Upper lobe of right lung (tissue), 1 donor: ENCODE results near the gene C2CD4C. TPM values are rescaled to one million over a fixed set of nuclear protein-coding genes. Genes with fewer than 3 reads are reported as not detected.

Source experiments
- ATAC-seq: fragments of 200-7000 bp; cut with Tn5 transposase; one replicate; pipeline ENCODE4 v1.9.1; 2020; ENCODE audit warnings: mild to moderate bottlenecking, moderate library complexity
- DNase-seq: peaks from one replicate; pipeline ENCODE4 v3.0.0-alpha.2; 2020
- H3K27ac ChIP-seq: fragments of 200-600 bp; one replicate; pipeline ENCODE4 v1.8.0; 2022
- H3K27me3 ChIP-seq: fragments of 200-600 bp; one replicate; pipeline ENCODE4 v1.8.0; 2022; ENCODE audit warnings: mild to moderate bottlenecking
- H3K36me3 ChIP-seq: fragments of 200-600 bp; one replicate; pipeline ENCODE4 v1.8.0; 2022
- H3K4me1 ChIP-seq: fragments of 200-600 bp; one replicate; pipeline ENCODE4 v1.8.0; 2022
- H3K4me3 ChIP-seq: fragments of 200-600 bp; one replicate; pipeline ENCODE4 v1.8.0; 2022; ENCODE audit warnings: mild to moderate bottlenecking
- H3K9me3 ChIP-seq: fragments of 200-600 bp; one replicate; pipeline ENCODE4 v1.8.0; 2022
- intact Hi-C: fragments of 100-400 bp; cut with DNase I; formaldehyde crosslinking; loops from one replicate; pipeline ENCODE4 v1.11.0; 2022
- long read RNA-seq: library from polyadenylated mRNA; unstranded; transcript quantifications from one replicate; pipeline ENCODE4 v2.0.0, GENCODE V29; 2021
- total RNA-seq: library from RNA; stranded (reverse); fragmentation: NEBNext Ultra II Directional; extraction: Animal tissue kit (Norgen Biotek cat#: 25700); gene quantifications from one replicate; pipeline ENCODE4 v1.2.1, GENCODE V29; 2021
- TF ChIP-seq, protein P1 (sequence below): fragments of 200-600 bp; IDR thresholded peaks from one replicate; pipeline ENCODE4 v1.8.0; 2022; ENCODE audit warnings: antibody characterized with exemption
- donor health status: DM: no; HTN: yes; CAD: no; lungs with severe emphysema.

Gene C2CD4C, protein sequence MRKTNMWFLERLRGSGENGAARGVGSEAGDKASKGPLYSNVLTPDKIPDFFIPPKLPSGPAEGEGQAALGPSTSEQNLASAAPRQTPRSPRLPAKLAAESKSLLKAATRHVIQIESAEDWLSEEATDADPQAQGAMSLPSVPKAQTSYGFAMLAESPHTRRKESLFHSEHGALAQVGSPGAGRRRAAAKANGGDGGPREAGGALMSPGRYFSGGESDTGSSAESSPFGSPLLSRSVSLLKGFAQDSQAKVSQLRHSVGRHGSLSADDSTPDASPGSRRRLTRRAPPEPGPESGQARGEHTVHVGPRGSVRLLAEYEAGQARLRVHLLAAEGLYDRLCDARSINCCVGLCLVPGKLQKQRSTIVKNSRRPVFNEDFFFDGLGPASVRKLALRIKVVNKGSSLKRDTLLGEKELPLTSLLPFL
- 2.6 TPM for total RNA-seq
- long read RNA-seq, transcript C2CD4C-201 (2 exons, 3,129 nt), result major isoform, 7 of 19 reads
- long read RNA-seq, partial matches to known transcripts, result 0 of 19 reads
- long read RNA-seq, other reads (novel, unspliced or antisense), result 12 of 19 reads

DNA sequence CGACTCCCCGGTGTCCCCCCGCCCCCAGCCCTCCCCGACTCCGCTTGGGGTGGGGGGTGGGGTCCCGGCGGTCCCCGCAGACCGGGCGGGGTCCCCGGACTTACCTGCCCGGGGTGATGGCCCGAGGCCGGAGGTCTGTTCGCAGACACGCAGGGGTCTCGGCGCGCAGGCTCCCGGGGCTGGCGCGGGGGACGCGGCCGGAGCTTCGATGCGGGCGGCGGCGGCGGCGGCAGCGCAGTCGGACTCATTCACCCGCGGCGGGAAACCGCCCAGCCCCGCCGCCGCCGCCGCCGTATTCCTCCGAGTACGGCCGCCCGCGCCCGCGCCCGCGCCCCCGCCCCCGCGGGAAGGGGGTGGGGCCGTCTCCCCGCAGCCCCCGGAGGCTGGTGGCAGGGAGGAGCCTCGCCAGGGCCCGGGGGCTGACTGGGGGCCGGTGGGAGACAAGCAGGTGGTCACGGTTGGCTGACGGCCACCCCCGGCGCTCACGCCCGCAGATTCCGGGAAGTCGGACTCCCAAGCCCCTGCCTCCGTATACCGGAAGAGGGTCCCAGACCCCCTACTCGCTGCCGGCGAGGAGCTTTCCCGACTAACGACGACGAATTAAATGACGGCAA, at the start of gene C2CD4C:
C2CD4C (minus strand) TSS at position 246 of the 614 bp plus-strand sequence. CDS start 786 bp downstream, outside the sequence.
- H3K27ac ChIP-seq, result no peak within 1 kb of the TSS
- intact Hi-C loops, result no loop called here
- TF ChIP-seq, protein P1, sequence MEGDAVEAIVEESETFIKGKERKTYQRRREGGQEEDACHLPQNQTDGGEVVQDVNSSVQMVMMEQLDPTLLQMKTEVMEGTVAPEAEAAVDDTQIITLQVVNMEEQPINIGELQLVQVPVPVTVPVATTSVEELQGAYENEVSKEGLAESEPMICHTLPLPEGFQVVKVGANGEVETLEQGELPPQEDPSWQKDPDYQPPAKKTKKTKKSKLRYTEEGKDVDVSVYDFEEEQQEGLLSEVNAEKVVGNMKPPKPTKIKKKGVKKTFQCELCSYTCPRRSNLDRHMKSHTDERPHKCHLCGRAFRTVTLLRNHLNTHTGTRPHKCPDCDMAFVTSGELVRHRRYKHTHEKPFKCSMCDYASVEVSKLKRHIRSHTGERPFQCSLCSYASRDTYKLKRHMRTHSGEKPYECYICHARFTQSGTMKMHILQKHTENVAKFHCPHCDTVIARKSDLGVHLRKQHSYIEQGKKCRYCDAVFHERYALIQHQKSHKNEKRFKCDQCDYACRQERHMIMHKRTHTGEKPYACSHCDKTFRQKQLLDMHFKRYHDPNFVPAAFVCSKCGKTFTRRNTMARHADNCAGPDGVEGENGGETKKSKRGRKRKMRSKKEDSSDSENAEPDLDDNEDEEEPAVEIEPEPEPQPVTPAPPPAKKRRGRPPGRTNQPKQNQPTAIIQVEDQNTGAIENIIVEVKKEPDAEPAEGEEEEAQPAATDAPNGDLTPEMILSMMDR, result no peak
- H3K27me3 ChIP-seq, result peaks cover 25% of the 10 kb centered on the region
- peaks cover 13% of the 10 kb centered on the region for H3K4me1 ChIP-seq
- H3K4me3 ChIP-seq, result peak within 1 kb of the TSS; percentile 48
- DNase-seq (peak; percentile 66), ATAC-seq (peak; percentile 35)
- H3K9me3 ChIP-seq, result no peaks in the 10 kb centered on the region
- H3K36me3 ChIP-seq, result no peaks in the 10 kb centered on the region

DNA sequence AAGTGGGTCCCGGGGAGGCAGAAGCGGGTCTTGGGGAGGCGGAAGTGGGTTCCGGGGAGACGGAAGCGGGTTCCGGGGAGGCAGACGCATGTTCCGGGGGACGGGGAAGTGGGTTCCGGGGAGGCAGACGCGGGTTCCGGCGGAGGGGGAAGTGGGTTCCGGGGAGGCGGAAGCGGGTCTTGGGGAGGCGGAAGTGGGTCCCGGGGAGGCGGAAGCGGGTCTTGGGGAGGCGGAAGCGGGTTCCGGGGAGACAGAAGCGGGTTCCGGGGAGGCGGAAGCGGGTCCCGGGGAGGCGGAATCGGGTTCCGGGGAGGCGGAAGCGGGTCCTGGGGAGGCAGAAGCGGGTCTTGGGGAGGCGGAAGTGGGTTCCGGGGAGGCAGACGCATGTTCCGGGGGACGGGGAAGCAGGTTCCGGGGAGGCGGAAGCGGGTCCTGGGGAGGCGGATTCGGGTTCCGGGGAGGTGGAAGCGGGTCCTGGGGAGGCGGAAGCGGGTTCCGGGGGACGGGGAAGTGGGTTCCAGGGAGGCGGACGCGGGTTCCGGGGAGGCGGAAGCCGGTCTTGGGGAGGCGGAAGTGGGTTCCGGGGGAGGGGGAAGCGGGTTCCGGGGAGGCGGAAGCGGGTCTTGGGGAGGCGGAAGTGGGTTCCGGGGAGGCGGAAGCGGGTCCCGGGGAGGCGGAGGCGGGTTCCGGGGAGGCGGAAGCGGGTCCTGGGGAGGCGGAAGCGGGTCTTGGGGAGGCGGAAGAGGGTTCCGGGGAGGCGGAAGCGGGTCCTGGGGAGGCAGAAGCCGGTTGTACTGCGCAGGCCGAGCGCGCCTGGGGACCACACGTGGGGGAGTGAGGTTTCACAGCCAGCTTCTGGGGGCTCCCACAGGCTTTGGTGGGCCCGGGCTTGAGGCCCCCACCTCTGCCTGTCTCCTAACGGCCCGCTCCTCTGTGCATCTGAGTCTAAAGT, 49.4 kb upstream of the C2CD4C start:
- Histone ChIP-seq H3K27ac (no peak overlapping the region), H3K9me3 (no peaks in the 10 kb centered on the region), H3K27me3 (no peaks in the 10 kb centered on the region), H3K4me3 (no peak overlapping the region), H3K4me1 (peaks cover 11% of the 10 kb centered on the region), H3K36me3 (no peaks in the 10 kb centered on the region)
- ATAC-seq (no peak), DNase-seq (no peak)
- TF ChIP-seq, protein P1, result no peak
- intact Hi-C loops, result no loop called here

DNA sequence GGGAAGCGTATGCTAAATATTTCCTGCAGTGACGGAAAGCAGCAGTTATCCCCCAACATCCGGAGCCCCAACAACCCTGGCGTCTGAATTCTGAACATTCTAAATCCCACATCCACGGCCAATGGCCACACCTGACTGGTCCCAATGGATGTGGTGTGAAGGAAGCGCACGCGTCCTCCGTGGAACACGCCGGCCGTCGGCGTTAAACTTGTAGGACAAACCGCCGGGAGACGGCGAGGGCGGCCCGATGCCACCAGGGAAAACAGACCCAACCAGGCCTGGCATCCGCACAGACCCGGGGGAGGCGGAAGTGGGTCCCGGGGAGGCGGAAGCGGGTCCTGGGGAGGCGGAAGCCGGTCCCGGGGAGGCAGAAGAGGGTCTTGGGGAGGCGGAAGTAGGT, 48.7 kb upstream of the C2CD4C start:
- ATAC-seq (no peak), DNase-seq (no peak)
- intact Hi-C loops, result no loop called here
- TF ChIP-seq, protein P1, result no peak
- peaks cover 11% of the 10 kb centered on the region for H3K4me1 ChIP-seq
- H3K36me3 ChIP-seq, result no peaks in the 10 kb centered on the region
- no peak overlapping the region for H3K27ac ChIP-seq
- H3K27me3 ChIP-seq, result no peaks in the 10 kb centered on the region
- H3K9me3 ChIP-seq, result no peaks in the 10 kb centered on the region
- no peak overlapping the region for H3K4me3 ChIP-seq

DNA sequence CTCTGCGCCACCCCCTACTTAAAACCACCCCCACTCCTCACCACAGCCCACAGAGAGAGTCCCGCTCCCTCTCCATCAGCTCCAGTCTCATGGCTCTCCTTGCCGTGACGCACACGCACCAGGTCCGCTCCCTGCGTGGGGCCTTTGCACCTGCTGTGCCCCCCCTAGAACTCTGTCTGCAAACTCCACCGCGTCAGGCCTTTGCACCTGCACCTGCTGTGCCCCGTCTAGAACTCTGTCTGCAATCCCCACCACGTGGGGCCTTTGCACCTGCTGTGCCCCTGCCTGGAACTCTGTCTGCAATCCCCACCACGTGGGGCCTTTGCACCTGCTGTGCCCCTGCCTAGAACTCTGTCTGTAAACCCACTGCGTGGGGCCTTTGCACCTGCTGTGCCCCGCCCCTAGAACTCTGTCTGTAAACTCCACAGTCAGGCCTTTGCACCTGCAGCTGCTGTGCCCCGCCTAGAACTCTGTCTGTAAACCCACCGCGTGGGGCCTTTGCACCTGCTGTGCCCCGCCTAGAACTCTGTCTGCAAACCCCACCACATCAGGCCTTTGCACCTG, 47.7 kb upstream of the C2CD4C start:
- Histone ChIP-seq H3K9me3 (no peaks in the 10 kb centered on the region), H3K4me1 (peaks cover 6% of the 10 kb centered on the region), H3K27ac (no peak overlapping the region), H3K27me3 (no peaks in the 10 kb centered on the region), H3K36me3 (no peaks in the 10 kb centered on the region), H3K4me3 (no peak overlapping the region)
- DNase-seq (no peak), ATAC-seq (no peak)
- TF ChIP-seq, protein P1, result no peak
- intact Hi-C loops, result no loop called here
